ENCODE data around the gene CCDC127. TPM values are rescaled to one million over a fixed set of nuclear protein-coding genes. Genes with fewer than 3 reads are reported as not detected.

Gene CCDC127
- total RNA-seq, 1 donor from 2014 or later = 7.0 TPM

DNA sequence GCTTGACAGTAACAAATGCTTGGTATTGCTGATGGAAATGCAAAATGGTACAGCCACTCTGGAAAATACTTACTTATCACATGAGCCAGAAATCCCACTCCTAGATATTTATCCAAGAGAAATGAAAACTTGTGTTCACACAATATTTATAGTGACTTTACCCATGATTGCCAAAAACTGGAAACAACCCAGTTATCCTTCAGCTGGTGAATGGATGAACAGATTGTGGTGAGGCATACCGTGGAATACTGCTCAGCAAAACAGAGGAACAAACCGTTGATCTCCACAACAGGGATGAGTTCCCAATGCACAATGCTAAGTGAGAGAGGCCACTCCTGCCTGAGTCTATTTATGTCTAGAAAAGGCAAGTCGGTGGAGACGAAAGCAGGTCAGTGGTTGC is 67.2 kb downstream of the CCDC127 start:
- no peak overlapping the region for H3K27ac ChIP-seq
- Mint-ChIP-seq H3K27me3 (ENCODE audit: insufficient read depth, low read depth) (peaks cover 2% of the 10 kb centered on the region), H3K27ac (no peak overlapping the region), H3K4me3 (no peak overlapping the region), H3K4me1 (peaks cover 13% of the 10 kb centered on the region), H3K9me3 (peaks cover 20% of the 10 kb centered on the region), H3K36me3 (peaks cover 49% of the 10 kb centered on the region)
- peaks cover 31% of the 10 kb centered on the region for H3K36me3 ChIP-seq
- H3K4me1 ChIP-seq = peaks cover 6% of the 10 kb centered on the region
- no peak overlapping the region for H3K9ac ChIP-seq
- H3K4me2 ChIP-seq = no peak overlapping the region
- DNase-seq (ENCODE audit: low spot score) = no peak
- no peaks in the 10 kb centered on the region for H3K79me2 ChIP-seq (ENCODE audit: low read depth)
- H3K4me3 ChIP-seq = no peak overlapping the region
- peaks cover 15% of the 10 kb centered on the region for H3K9me3 ChIP-seq (ENCODE audit: low read depth)
- H3K27me3 ChIP-seq = no peaks in the 10 kb centered on the region
- no peaks in the 10 kb centered on the region for H4K20me1 ChIP-seq (ENCODE audit: low read depth)
- H3F3A ChIP-seq (ENCODE audit: low read depth) = peaks cover 13% of the 10 kb centered on the region
- TF ChIP-seq, protein P1, sequence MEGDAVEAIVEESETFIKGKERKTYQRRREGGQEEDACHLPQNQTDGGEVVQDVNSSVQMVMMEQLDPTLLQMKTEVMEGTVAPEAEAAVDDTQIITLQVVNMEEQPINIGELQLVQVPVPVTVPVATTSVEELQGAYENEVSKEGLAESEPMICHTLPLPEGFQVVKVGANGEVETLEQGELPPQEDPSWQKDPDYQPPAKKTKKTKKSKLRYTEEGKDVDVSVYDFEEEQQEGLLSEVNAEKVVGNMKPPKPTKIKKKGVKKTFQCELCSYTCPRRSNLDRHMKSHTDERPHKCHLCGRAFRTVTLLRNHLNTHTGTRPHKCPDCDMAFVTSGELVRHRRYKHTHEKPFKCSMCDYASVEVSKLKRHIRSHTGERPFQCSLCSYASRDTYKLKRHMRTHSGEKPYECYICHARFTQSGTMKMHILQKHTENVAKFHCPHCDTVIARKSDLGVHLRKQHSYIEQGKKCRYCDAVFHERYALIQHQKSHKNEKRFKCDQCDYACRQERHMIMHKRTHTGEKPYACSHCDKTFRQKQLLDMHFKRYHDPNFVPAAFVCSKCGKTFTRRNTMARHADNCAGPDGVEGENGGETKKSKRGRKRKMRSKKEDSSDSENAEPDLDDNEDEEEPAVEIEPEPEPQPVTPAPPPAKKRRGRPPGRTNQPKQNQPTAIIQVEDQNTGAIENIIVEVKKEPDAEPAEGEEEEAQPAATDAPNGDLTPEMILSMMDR (IDR thresholded peaks at IDR 0.05) = no peak
- no peak for TF ChIP-seq EZH2phosphoT487 (IDR thresholded peaks at IDR 0.05)
- H2AFZ ChIP-seq (replicated peaks) = no peak overlapping the region

DNA sequence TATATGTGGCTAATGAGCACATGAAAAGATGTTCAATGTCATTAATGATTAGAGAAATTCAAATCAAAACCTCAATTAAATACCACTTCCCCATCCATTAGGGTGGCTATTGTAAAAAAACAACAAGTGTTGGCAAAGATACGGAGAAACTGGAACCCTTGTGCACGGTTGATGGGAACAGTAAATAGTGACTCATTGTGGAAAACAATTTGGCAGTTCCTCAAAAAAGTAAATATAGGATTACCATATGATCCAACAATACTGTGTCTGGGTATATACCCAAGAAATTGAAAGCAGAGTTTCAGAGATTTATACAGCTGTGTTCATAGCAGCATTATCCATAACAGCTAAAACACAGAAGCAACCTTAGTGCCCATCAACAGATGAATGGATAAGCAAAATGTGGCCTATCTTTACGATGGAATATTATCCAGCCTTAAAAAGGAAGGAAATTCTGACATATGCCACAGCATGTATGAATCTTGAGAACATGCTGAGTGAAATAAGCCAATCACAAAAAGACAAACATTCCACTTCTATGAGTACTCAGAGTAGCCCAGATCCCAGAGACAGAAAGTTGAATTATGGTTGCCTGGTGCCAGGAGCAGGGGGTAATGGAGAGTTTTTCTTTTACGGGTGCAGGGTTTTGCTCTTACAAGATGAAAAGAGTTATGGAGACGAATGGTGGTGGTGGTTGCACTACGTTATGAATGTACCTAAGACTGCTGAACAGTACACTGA is 68.0 kb downstream of the CCDC127 start:
- Mint-ChIP-seq H3K4me1 (peaks cover 7% of the 10 kb centered on the region), H3K4me3 (no peak overlapping the region), H3K27ac (no peak overlapping the region), H3K27me3 (ENCODE audit: insufficient read depth, low read depth) (no peaks in the 10 kb centered on the region), H3K36me3 (peaks cover 44% of the 10 kb centered on the region), H3K9me3 (peaks cover 20% of the 10 kb centered on the region)
- no peaks in the 10 kb centered on the region for H3K79me2 ChIP-seq (ENCODE audit: low read depth)
- H3K27me3 ChIP-seq = no peaks in the 10 kb centered on the region
- H3K36me3 ChIP-seq = peaks cover 31% of the 10 kb centered on the region
- no peak for TF ChIP-seq EZH2 (IDR thresholded peaks at IDR 0.05)
- TF ChIP-seq, protein P1 (IDR thresholded peaks at IDR 0.05) = no peak
- no peak for TF ChIP-seq EZH2phosphoT487 (IDR thresholded peaks at IDR 0.05)
- no peak overlapping the region for H2AFZ ChIP-seq (replicated peaks)
- peaks cover 13% of the 10 kb centered on the region for H3F3A ChIP-seq (ENCODE audit: low read depth)
- peaks cover 15% of the 10 kb centered on the region for H3K9me3 ChIP-seq (ENCODE audit: low read depth)
- H4K20me1 ChIP-seq (ENCODE audit: low read depth) = no peaks in the 10 kb centered on the region
- H3K9ac ChIP-seq = no peak overlapping the region
- DNase-seq (ENCODE audit: low spot score) = no peak
- no peak overlapping the region for H3K4me3 ChIP-seq
- H3K4me1 ChIP-seq = peaks cover 6% of the 10 kb centered on the region
- H3K27ac ChIP-seq = no peak overlapping the region
- no peak overlapping the region for H3K4me2 ChIP-seq

DNA sequence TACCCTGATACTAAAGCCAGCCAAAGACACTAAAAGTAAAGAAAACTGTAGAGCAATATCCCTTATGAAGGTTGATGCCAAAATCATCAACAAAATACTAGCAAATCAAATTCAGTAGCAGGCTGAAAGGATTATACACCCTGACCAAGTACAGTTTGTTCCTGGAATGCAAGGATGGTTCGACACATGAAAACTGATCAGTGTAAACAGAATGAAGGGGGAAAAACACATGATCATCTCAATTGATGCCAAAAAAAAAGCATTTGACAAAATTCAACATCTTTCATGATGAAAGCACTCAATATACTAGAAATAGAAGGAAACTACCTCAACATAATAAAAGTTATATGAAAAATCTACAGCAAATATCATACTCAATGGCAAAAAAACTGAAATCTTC is 70.2 kb downstream of the CCDC127 start:
- no peak overlapping the region for H3K4me3 Mint-ChIP-seq
- H3K9ac ChIP-seq = no peak overlapping the region
- no peaks in the 10 kb centered on the region for H3K4me1 Mint-ChIP-seq
- H3K9me3 ChIP-seq (ENCODE audit: low read depth) = peaks cover 15% of the 10 kb centered on the region
- H2AFZ ChIP-seq (replicated peaks) = no peak overlapping the region
- no peaks in the 10 kb centered on the region for H4K20me1 ChIP-seq (ENCODE audit: low read depth)
- no peaks in the 10 kb centered on the region for H3K27me3 Mint-ChIP-seq (ENCODE audit: insufficient read depth, low read depth)
- peaks cover 47% of the 10 kb centered on the region for H3K36me3 Mint-ChIP-seq
- DNase-seq (ENCODE audit: low spot score) = no peak
- no peaks in the 10 kb centered on the region for H3K79me2 ChIP-seq (ENCODE audit: low read depth)
- H3K4me2 ChIP-seq = no peak overlapping the region
- no peak overlapping the region for H3K27ac Mint-ChIP-seq
- H3K4me1 ChIP-seq = no peaks in the 10 kb centered on the region
- no peak overlapping the region for H3K27ac ChIP-seq
- peaks cover 10% of the 10 kb centered on the region for H3F3A ChIP-seq (ENCODE audit: low read depth)
- no peak overlapping the region for H3K4me3 ChIP-seq
- H3K27me3 ChIP-seq = no peaks in the 10 kb centered on the region
- peaks cover 20% of the 10 kb centered on the region for H3K9me3 Mint-ChIP-seq
- peaks cover 39% of the 10 kb centered on the region for H3K36me3 ChIP-seq
- TF ChIP-seq, protein P1 (IDR thresholded peaks at IDR 0.05) = no peak
- TF ChIP-seq EZH2phosphoT487 (IDR thresholded peaks at IDR 0.05) (no peak), EZH2 (IDR thresholded peaks at IDR 0.05) (no peak)

Other genes starting within 250 kb of the CCDC127 start
- 28.8 and 63.1 TPM in 2 replicates for gene PLEKHG4B, start 126.0 kb downstream of the CCDC127 start, total RNA-seq (ENCODE audit: low replicate concordance)
- gene LRRC14B, start 26.7 kb downstream of the CCDC127 start, total RNA-seq (ENCODE audit: low replicate concordance) = not detected in 2 replicates
- gene SDHA, start 167 bp upstream of the CCDC127 start, total RNA-seq (ENCODE audit: low replicate concordance) = 47.1 and 48.5 TPM in 2 replicates
- 60.8 and 65.3 TPM in 2 replicates for gene PDCD6, start 53.5 kb upstream of the CCDC127 start, total RNA-seq (ENCODE audit: low replicate concordance)
- 0.34 and 0.68 TPM in 2 replicates for gene AHRR, start 103.6 kb upstream of the CCDC127 start, total RNA-seq (ENCODE audit: low replicate concordance)
- 19.2 and 37.6 TPM in 2 replicates for gene EXOC3, start 225.0 kb upstream of the CCDC127 start, total RNA-seq (ENCODE audit: low replicate concordance)